ENCODE measurements around the gene NELFB. TPM values are rescaled to one million over a fixed set of nuclear protein-coding genes. Genes with fewer than 3 reads are reported as not detected.

Gene NELFB
- total RNA-seq, 3 donors from 2014 or later: 32.6 to 39.2 (median 38.7) TPM

- intact Hi-C loops (cut with DNase I; ENCODE audit: low total_unique reads): no loop called here
- DNase-seq (ENCODE audit: low spot score in 2 of 2): no peak
- peaks cover 3% of the 10 kb centered on the region for H3K36me3 ChIP-seq
- TF ChIP-seq POLR2AphosphoS5 (IDR thresholded peaks at IDR 0.05) (peak in 1 of 3 donors; percentile 31), POLR2A (IDR thresholded peaks at IDR 0.05) (no peak)
- peak within 1 kb of the TSS; percentile 51 to 89 for H3K27ac ChIP-seq
- H3K27me3 ChIP-seq: peaks cover 2 to 20% of the 10 kb centered on the region in 2 donors
- H3K4me3 ChIP-seq: peak within 1 kb of the TSS; percentile 47 to 60 (median 51)
- H3K4me1 ChIP-seq: peaks cover 5 to 7% of the 10 kb centered on the region in 2 donors
- no peaks in the 10 kb centered on the region for H3K9me3 ChIP-seq
Measured at GRCh38 chr9:137277329-137278041, 22.4 kb downstream of the NELFB start, which contains the start of gene TOR4A. Gene TOR4A (plus strand): TSS chr9:137277726. CDS start chr9:137278690, 964 bp downstream.

- TF ChIP-seq CTCF (IDR thresholded peaks at IDR 0.05): no peak
- no peak for TF ChIP-seq POLR2A (IDR thresholded peaks at IDR 0.05)
- no peak for TF ChIP-seq POLR2AphosphoS5 (IDR thresholded peaks at IDR 0.05)
- Histone ChIP-seq H3K4me3 (peak overlapping the region; percentile 47 to 60 (median 51)), H3K27ac (peak overlapping the region in 1 of 2 donors; percentile 63), H3K4me1 (peaks cover 5 to 7% of the 10 kb centered on the region in 2 donors), H3K9me3 (no peaks in the 10 kb centered on the region), H3K27me3 (peaks cover 2 to 20% of the 10 kb centered on the region in 2 donors), H3K36me3 (no peaks in the 10 kb centered on the region)
- intact Hi-C loops (cut with DNase I; ENCODE audit: low total_unique reads): no loop called here
- DNase-seq (ENCODE audit: low spot score in 2 of 2): no peak
Measured at GRCh38 chr9:137278061-137278701, 23.1 kb downstream of the NELFB start.

GRCh38 chr9:137278721-137279711 lies 23.9 kb downstream of the NELFB start:
- DNase-seq (ENCODE audit: low spot score in 2 of 2): no peak
- Histone ChIP-seq H3K9me3 (no peaks in the 10 kb centered on the region), H3K4me1 (peaks cover 5 to 7% of the 10 kb centered on the region in 2 donors), H3K4me3 (peak overlapping the region; percentile 47 to 60 (median 51)), H3K27ac (no peak overlapping the region), H3K27me3 (peaks cover 2 to 20% of the 10 kb centered on the region in 2 donors), H3K36me3 (no peaks in the 10 kb centered on the region)
- TF ChIP-seq CTCF (IDR thresholded peaks at IDR 0.05): no peak
- TF ChIP-seq POLR2A (IDR thresholded peaks at IDR 0.05): no peak
- no peak for TF ChIP-seq POLR2AphosphoS5 (IDR thresholded peaks at IDR 0.05)
- intact Hi-C loops (cut with DNase I; ENCODE audit: low total_unique reads): no loop called here

GRCh38 chr9:137279741-137280473 lies 24.8 kb downstream of the NELFB start:
- no peaks in the 10 kb centered on the region for H3K36me3 ChIP-seq
- H3K9me3 ChIP-seq: no peaks in the 10 kb centered on the region
- intact Hi-C loops (cut with DNase I; ENCODE audit: low total_unique reads): loop anchor here (10.0 kb wide), 1 partner anchor 155 kb away; no protein-coding TSS in a partner anchor
- peaks cover 2 to 20% of the 10 kb centered on the region in 2 donors for H3K27me3 ChIP-seq
- H3K4me1 ChIP-seq: peaks cover 5 to 7% of the 10 kb centered on the region in 2 donors
- H3K4me3 ChIP-seq: no peak overlapping the region
- no peak for DNase-seq (ENCODE audit: low spot score in 2 of 2)
- H3K27ac ChIP-seq: no peak overlapping the region
- TF ChIP-seq POLR2A (IDR thresholded peaks at IDR 0.05) (no peak), POLR2AphosphoS5 (IDR thresholded peaks at IDR 0.05) (no peak), CTCF (IDR thresholded peaks at IDR 0.05) (no peak)
